ENCODE data around the gene KIZ.

DNA sequence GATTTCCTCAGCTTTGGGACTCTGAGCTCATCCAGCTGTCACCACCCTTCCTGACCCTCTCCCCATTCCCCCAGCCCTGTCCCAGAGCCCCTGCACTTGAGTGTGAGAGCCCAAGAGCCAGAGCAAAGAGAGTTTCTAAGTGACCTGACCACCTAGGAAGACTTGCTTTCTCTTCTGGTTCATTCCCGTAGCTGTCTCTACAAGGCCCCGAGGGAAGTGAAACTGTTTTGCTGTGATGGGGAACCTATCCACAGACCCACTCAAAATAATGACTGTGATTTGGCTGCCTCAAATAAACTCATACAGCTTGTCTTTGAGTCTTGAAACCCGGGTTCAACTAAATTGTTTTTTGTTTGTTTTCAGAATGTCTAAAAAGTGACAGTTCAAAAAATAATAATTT lies 102.6 kb downstream of the KIZ start:
- TF ChIP-seq, protein P1, sequence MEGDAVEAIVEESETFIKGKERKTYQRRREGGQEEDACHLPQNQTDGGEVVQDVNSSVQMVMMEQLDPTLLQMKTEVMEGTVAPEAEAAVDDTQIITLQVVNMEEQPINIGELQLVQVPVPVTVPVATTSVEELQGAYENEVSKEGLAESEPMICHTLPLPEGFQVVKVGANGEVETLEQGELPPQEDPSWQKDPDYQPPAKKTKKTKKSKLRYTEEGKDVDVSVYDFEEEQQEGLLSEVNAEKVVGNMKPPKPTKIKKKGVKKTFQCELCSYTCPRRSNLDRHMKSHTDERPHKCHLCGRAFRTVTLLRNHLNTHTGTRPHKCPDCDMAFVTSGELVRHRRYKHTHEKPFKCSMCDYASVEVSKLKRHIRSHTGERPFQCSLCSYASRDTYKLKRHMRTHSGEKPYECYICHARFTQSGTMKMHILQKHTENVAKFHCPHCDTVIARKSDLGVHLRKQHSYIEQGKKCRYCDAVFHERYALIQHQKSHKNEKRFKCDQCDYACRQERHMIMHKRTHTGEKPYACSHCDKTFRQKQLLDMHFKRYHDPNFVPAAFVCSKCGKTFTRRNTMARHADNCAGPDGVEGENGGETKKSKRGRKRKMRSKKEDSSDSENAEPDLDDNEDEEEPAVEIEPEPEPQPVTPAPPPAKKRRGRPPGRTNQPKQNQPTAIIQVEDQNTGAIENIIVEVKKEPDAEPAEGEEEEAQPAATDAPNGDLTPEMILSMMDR (conservative IDR thresholded peaks at IDR 0.05; ENCODE audit: low read depth, low read length) = no peak
- TF ChIP-seq EZH2 (IDR thresholded peaks at IDR 0.05; ENCODE audit: borderline replicate concordance, low read depth, low read length, poor library complexity, severe bottlenecking) = no peak

Measured in A673 (cell line).